Measurements from ENCODE around the gene ZHX3.

Gene ZHX3

DNA sequence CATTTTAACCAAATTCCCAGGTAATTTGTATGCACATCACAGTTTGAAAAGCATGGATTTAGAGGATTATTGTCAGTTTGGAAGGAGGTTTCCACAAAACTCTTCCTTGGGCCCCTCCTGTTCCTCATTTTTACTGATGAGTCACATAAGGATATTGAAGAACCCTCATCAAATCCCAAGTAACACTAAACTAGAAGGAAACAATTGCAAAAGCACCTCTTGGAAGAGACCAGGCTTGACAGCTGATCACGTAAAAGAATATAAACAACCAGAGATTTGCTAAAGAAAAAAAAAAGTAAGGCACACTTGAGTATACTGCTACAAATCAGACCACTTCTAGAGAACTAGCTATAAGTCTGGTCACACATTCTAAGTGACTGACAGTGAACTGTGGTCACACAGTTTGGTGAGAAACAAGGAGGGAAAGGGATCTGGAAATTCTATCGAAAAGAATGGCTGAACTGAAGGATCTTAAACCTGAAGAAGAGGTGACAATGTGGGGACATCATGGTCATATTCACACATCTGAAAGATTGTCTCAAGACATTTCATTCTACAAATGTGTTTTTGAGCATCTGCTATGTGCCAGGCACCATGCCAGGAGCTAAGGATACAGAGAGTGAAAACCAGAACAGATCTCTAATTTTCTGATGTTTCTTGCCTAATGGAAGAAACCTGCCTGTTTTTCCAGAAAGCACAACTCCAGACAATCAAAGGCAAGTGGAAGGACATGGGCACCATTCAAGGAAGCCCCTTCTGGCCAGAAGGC is 24.1 kb downstream of the ZHX3 start:
- no peak for DNase-seq

DNA sequence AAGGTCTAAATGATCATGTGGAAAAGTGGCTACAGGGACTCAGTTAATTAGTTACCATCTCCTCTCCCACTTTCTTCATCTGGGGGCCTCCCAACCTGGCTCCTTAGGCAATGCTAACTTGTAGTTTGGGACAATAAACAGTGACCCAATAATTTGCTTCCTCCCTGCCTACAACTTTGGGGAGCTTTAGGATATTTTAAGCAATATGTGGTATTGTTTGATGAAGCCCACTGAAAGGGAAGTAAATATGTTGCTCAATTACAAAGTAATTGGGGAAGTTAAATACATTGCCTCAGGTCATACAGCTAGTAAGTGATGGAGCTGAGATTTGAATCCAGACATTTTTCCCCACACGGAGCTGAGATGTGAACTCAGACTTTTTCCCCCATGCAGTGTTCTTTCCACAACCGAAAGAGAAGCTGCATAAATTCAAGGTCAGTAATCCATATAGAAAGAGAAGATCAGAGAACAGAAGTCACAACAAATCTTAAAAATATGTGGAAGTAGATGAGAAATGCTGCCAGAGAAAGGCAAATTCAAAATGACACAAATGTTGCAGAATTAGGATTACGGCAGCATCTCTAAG is 26.6 kb downstream of the ZHX3 start:
- no peak for DNase-seq

DNA sequence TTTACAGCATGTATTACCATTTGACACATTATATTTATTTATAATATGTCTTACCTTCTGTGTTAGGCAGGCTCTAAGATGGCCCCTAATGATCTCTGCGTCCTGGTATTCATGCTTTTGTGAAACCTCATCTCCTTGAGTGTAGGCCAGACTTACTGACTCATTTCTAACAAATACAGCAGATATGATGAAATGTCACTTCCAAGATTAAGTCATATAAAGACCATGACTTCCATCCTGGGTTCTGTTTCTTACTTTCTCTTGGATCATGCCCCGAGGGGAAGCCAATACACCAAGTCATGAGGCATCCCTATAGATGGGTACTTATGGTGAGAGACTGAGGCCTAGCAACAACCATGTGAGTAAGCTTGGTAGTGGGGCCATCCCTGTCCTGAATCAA is 30.2 kb downstream of the ZHX3 start:
- DNase-seq: no peak

DNA sequence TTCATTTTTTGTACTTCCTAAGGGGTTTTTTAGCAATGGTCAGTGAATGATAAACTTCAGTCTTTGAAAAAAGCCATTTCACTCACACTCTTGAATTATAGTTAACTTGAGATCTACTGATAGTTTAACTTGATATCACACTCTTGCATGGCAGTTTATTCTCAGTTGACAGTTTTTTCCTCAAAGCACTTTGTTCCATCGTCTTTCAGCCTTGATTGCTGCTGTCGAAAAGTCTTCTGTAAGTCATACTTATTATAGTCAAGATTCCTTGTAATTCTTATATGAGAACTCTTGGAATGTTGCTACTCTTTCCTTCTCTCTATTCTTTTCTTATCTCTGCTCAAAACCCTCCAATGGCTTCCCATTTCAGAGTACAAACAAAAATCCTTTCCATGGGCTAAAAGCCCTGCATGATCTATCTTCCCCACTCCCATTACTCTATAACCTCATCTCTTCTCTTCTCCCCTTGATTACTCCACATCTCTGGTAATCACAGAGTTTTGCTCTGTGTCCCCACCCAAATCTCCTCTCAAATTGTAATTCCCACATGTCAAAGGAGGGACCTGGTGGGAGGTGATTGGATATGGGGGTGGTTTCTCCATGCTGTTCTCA is 31.2 kb downstream of the ZHX3 start:
- DNase-seq: no peak

DNA sequence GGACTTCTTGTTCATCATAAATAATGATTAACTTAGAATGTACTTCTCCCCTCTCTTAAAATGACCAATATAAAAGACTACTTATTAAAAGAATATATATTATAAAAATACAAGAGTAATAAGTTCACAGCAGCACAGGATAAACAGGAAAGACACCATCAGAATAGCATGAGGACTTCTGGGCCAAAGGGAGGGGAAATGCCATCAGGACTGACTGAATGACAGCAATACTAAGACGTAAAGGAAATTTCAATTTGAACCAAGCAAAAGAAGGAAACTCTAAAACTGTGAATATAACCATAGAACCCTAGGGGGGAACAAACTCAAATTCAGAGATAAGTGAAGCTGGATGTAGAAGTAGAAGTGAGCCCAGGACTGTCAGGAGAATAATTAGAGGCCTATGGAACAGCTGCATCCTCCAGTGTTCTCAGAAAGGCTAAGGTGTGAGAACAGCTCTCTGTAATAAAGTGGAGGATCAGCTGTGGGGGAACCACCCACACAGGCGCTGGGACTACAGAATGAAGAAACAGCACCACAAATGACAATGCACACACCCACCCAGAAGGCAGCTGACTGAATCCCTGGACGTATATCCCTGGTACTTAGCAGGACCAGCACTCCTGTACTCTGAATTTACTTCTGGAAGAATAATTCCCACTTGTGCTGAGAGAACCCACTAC is 37.8 kb downstream of the ZHX3 start:
- DNase-seq: no peak

DNA sequence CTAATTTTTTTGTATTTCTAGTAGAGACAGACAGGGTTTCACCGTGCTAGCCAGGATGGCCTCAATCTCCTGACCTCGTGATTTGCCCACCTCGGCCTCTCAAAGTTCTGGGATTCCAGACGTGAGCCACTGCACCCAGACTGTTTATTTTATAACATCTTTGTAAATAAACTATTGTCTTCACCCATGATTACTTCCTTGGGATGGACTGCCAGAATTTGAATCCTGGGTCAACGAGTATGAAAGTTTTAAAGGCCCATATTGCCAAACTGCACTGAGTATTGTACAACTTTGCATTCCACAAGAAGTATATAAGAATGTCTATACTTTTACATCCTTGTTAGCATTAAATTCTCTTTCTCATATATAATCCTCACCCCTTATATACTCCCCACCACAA is 38.6 kb downstream of the ZHX3 start:
- DNase-seq: no peak

DNA sequence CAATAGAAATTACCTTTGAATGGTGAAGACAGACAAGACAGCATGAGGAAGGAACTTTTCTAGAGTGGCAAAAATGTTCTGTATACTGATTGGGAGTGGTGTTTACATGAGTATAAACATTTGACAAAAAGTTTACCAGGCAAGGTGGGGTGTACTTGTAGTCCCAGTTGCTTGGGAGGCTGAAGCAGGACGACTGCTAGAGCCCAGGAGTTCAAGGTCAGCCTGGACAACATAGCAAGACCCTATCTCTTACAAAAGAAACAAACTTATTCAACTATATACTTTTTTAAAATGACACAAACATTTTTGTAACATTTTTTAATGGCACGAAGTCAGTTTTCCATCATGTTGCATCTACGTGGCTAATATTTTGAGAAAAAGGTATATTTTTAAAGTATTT is 40.5 kb downstream of the ZHX3 start:
- DNase-seq: no peak

DNA sequence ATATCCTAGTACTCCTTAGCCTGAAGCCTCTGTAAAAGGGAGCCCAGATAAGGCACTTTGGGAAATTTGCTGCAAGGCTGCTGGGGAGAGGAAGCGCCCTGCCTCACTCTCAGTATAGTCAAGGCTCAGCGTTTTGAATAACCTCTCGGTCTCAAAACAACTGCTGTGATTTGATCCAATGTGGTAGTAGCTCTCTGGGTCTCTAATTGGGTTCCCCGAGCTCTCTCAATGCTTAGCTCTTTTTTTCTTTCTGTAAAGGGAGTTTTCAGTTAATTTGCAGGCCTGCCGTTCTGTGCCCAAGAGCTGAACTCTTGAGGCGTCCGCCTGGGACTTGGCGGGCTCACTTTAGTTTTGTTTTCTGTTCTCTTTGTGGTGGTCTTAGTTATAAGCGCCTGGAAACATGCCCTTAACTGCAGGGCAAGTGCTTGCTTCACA is 41.2 kb downstream of the ZHX3 start:
- no peak for DNase-seq

DNA sequence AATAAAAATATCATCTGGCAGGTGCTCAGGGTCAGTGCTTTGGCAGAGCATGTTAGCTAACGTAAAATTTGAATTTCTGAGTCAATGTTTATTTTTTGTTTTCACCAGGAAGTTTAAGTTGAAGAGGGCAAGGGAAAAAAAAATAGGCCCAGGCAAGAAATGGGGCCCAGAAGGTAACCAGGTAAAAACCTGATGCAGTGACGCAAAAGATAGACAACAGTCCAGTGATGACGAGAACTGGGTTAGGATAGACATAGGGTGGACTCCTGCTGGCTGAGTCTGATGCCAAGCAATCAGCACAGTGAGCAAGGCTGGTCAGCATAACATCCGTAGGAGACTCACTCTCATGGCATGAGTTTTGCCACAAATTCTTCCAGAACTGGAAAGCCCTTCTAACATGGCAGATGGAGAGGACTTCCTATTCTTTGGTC is 42.2 kb downstream of the ZHX3 start:
- DNase-seq: no peak

DNA sequence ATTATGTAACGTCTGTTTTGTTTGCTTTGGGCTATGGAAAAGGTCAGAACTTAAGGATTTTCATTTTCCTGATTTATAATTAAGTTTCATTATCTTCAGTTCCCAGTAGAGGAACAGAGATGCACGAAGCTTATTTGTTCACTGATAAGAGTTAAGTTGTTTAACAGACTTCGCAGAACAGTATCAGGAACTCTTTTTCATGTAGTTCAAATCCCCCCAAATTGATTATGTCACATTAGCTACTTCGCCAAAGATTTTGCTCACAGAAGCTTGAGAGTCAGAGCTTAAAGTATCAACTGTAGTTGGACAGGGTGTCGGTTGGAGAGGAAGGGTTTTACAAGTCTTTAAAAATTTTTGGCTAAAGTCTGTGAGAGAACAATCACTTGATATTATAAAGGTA is 43.4 kb downstream of the ZHX3 start:
- no peak for DNase-seq

DNA sequence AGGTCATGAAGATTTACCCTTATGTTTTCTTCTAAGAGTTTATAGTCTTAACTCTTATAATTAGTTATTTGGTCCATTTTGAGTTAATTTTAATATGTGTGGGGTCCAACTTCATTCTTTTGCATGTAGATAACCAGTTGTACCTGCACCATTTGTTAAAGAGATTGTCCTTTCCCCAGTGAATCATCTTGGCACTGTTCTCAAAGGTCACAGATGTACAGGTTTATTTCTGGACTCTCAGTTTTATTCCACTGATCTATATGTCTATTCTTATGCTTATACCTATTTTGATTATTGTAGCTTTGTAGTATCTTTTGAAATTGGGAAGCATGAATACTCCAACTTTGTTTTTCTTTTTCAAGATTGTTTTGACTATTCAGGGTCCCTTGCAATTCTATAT is 44.1 kb downstream of the ZHX3 start:
- no peak for DNase-seq

DNA sequence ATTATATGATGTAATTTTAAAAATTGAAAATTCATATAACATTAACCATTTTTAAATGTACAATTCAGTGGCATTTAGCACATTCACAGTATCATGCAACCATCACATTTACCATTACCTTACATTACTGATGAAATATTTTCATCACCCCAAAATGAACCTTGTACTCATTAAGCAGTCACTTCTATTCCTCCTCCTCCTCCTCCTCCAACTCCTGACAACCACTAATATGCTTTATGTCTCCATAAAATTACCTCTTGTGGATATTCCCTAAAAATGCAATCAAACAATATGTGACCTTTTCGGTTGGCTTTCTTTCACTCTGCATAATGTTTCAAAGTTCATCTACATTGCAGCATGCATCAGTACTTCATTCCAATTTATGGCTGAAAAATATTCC is 45.2 kb downstream of the ZHX3 start:
- DNase-seq: no peak

DNA sequence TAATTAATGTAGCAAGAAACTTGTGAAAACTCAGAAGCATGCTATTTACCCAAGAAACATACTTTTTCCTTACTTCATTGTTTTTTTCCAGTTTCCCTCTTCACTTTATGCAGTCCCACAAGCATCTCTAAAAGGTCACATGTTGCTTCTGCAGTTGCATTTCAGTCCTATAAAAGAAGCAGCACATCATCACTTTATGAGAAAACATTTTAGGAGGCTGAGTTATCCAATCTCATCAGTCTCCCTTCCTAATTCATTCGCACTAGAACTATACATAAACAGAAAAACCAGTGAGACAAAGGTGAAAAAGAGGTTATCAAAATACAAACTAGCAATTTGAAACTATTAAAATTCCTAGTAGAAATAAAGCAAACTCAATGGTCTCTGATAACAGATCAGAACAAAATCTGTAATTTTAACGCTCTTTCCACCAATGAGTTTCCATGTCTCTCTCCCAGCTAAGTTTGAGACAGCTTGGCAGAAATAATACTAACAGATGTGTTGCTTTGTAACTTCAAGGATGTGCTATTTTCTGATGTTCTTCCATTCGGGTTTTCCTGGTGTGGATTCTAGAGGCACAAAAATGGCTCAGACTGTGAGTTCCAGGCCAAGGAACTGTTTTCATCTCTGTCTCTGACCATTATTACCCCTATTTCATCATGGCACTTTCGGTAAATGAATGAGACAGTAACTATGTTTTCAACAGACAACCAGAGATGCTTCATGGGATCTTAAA is 48.4 kb downstream of the ZHX3 start:
- DNase-seq: no peak

DNA sequence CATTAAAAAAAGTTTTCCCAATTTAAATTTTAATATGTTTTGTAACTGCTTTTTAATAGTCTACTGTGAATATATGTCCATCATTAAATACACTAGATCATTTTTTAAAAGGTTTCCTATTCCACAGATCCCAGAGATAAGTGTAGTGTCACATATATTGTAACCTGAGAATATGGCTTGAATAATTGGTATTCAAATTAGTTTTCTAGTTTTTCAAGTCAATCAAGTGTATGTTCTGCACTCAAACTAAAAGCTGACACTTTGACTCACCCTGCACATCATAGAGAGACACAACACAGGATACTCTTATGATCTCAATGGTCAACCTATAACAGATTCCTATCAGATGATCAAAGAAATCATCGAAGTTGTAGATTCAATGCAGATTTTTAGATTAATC is 49.1 kb downstream of the ZHX3 start:
- no peak for DNase-seq

DNA sequence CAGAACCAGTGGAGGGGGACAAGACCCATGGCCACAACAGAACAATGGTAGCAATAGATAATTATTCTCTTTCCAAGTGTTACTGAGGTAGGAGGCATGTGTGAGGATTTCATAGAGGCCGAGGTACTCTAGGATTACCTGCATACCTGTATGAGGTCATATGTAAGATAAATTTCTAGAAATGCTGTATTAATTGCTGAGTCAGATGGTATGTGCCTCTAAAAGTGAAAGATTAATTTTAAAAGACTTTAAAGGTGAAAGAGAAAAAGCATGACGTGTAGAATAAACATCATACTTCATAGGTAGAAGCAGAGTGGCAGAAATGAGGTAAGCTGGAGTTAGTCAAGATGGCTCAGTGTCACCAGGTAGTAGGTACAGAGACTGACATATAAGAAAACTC is 51.6 kb downstream of the ZHX3 start:
- DNase-seq: no peak

DNA sequence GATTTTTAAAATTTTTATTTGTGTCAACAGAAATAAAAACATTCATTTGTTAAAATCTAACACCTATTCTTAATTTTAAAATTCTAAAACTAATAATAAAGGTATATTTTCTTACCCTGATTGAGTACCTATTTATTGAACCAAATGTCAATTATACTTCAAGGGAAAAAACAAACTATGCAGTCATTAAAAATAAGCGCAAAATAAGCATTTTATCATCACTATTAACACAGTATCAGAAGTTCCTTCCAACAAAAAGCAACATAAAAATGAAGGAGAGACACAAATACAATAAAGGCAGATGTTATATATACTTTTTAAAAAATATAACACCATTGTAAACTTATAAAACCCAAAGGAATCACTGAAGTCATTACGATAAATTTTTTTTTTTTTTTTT is 52.7 kb downstream of the ZHX3 start:
- no peak for DNase-seq

DNA sequence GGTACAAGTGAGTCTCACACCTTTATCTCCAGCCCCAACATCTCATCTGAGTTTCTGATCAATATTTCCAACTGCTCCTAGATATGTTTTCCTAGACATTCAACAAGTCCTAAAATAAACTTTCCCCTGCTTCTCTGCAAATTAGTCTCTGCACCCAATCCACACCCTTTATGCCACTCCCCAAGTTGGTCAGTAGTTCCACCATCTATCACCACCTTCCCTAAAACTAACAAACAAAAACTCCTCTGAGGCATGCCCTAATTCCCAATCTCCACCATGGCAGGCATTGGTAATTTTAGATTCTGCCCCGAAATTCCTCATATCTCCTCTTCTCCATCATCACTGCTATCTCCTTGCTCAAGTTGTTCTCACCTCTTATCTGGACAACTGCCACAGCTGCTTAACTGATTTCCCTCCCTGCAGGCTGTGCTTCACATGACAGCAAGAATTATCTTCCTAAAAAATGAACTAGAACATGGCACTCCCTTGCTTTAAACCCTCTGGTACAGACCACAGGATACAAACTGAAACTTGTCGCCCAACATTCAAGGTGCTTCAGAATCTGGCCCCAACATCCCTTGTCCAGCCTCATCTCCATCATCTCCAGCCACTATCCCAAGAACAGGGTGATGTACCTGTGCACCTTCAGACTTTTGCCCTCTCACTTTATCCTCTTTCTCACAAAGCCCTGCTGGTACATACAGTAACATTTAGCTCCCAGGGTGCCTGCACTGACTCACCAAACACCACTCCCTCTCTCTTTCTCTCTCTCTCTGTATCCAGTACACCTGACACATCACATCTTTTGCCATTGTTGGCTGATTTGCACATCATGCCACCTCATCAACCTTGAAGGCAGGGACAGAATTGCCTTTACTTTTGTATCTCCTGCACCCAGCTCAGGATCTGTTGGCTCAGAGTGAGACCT is 55.5 kb downstream of the ZHX3 start:
- DNase-seq: peak; percentile 57

DNA sequence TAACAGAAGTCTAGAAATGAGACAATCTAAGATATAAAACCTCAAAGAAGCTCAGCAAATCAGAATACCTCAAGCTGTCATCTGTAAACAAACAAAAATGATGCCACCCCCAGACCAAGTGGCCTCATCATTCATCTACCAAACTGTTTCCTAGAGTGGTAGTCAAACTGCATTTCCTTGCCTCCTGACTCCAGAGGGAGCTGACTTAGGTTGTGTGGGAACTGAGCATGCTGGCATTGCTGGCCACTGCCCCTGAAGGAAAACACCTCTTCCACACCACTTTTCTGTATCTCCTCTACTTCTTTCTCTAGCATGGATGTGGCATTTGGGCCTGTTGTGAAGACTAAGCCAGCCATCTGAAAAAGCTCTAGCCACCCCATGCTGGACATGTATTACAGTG is 56.3 kb downstream of the ZHX3 start:
- DNase-seq: no peak

DNA sequence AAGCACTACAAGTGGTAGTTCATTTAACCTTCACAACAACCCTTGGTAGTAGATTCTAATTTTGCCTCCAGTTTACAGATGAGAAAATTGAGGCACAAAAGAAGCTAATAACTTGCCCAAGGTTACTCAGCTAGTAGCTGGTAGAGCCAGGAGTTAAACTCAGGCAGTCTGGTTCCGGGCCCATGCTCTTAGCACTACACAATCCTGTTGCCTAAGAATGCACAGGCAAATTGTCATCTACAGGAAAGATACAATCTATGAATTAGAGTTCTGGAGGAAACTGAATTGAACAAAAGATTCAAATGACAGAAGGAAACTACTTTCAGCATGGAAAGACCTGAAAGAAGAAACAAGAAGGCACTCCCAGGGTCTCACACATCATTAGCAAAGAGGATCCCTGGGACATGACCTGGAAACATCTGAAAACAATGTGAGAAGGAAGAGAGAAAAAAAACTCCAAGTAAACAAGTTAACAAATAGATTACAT is 56.8 kb downstream of the ZHX3 start:
- DNase-seq: no peak

DNA sequence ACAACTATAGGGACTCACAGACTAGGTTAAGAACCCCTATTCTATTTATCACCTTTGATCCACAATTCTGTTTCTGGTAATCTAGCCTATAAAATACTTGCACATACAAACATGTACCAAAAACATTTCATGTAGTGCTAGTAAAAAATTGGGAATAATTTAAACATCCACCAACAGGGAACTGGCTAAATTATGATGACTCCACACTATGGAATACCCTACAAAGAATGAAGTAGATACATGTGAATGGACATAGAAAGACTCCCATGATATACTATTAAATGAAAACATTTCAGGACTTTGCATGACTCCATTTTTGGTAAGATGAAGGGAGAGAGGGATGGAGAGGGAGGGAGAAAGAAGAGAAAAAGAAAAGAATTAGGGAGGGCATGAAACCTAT is 58.2 kb downstream of the ZHX3 start:
- no peak for DNase-seq

DNA sequence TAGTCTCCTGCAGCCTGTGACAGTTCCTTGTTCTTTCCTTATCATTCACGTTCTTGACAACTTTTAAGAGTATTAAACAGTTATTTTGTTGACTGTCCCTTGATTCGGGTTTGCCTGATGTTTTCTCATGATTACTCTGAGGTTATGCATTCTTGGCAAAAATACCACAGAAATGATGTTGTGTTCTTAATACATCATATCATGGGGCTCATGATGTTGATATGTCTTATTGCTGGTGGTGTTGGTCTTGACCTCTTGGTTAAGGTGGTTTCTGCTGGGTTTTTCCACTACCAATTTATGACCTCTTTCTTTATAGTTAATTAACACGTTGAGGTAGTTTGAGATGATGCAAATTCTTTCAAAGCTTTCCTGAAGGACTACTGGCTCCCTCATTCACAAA is 59.1 kb downstream of the ZHX3 start:
- DNase-seq: peak; percentile 6

DNA sequence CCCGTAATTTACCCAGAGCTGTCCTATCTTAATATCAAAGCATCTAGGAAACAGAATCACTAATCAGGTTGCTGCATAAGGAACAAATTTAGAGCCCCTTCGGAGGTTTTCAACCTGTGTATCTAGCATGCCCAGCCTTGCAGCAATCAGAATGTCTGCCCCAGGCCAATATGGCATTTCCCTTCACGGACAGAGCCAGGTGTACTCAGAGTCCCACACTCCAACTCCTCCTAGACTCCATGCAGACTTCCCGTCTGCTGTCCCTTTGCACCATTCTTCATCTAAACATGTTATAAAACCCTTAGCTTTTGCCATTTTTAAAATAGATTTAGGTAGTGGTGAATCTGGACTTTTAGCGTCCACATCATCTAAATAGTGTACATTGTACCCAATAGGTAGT is 61.0 kb downstream of the ZHX3 start:
- DNase-seq: no peak
